ENCODE results near the gene TBX19. TPM values are rescaled to one million over a fixed set of nuclear protein-coding genes. Genes with fewer than 3 reads are reported as not detected.
A peak's percentile ranks its signal among the peaks of the same experiment; 100 is the strongest.

Gene TBX19
- total and polyA plus RNA-seq, 11 donors = 0.19 to 1.3 (median 0.33) TPM; not detected in 1

DNA sequence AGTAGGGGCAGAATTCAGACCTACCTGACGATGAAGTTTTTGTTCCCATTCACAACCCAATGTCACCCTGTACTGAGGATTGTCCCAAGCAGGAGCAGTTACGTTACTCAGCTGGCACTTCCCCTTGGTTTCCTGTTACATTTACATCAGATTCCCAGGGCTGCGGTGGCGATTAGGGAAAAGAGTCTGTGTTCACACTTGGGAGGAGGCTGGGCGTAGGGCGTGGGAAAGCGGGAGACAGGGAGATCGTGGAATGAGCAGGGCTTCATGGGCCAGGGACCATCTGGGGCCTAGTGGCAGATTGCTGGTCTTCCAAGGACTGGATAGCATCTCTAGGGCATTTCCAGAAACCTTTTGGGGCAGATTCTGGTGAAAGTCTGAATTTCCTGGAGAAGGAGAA lies 39.0 kb downstream of the TBX19 start:
- Histone ChIP-seq H3K4me3 (no peak overlapping the region), H3K4me1 (peaks cover 0 to 12% (median 0%) of the 10 kb centered on the region in 12 donors), H3K27ac (no peak overlapping the region), H3K36me3 (no peaks in the 10 kb centered on the region), H3K9me3 (peaks cover 0 to 5% (median 0%) of the 10 kb centered on the region in 12 donors), H3K27me3 (no peaks in the 10 kb centered on the region)
- TF ChIP-seq POLR2A (IDR thresholded peaks at IDR 0.05) = no peak
- TF ChIP-seq, protein P1, sequence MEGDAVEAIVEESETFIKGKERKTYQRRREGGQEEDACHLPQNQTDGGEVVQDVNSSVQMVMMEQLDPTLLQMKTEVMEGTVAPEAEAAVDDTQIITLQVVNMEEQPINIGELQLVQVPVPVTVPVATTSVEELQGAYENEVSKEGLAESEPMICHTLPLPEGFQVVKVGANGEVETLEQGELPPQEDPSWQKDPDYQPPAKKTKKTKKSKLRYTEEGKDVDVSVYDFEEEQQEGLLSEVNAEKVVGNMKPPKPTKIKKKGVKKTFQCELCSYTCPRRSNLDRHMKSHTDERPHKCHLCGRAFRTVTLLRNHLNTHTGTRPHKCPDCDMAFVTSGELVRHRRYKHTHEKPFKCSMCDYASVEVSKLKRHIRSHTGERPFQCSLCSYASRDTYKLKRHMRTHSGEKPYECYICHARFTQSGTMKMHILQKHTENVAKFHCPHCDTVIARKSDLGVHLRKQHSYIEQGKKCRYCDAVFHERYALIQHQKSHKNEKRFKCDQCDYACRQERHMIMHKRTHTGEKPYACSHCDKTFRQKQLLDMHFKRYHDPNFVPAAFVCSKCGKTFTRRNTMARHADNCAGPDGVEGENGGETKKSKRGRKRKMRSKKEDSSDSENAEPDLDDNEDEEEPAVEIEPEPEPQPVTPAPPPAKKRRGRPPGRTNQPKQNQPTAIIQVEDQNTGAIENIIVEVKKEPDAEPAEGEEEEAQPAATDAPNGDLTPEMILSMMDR (IDR thresholded peaks at IDR 0.05) = no peak
- ATAC-seq = no peak
- no peak for DNase-seq
- 70 to 77% (median 72%) methylated on average over 8 of the region's 8 CpGs for WGBS, 4 donors
- intact Hi-C loops (cut with DNase I) = loop anchor here in 4 of 10 donors (5.0 to 10.0 kb wide), 3 partner anchors 215 to 227 kb away; no protein-coding TSS in a partner anchor

DNA sequence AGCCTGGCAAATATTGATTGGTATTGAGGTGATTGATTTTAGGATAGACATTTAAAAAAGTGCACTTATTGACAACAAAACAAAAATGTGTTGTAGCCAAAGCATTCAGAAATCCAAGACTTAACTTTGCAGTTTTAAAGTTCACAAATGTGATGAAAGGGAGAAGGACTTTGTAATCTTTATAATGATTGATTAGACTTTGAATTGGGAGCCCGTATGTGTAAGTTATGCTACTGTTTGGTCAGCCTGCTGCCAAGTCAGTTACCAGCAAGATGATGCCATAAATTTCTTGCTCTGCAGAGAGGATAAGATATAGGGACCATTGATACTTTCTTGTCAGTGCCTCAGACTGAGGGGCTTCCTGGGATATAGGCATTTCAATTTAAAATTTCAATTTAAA lies 39.5 kb downstream of the TBX19 start:
- TF ChIP-seq POLR2A (IDR thresholded peaks at IDR 0.05) = no peak
- TF ChIP-seq, protein P1 (IDR thresholded peaks at IDR 0.05) = no peak
- DNase-seq (no peak), ATAC-seq (no peak)
- H3K27me3 ChIP-seq = no peaks in the 10 kb centered on the region
- H3K27ac ChIP-seq = no peak overlapping the region
- H3K4me1 ChIP-seq = peaks cover 0 to 12% (median 0%) of the 10 kb centered on the region in 12 donors
- intact Hi-C loops (cut with DNase I) = loop anchor here in 4 of 10 donors (5.0 to 10.0 kb wide), 3 partner anchors 215 to 228 kb away; no protein-coding TSS in a partner anchor
- 79 to 88% (median 83%) methylated on average over 1 of the region's 1 CpG for WGBS, 4 donors
- no peaks in the 10 kb centered on the region for H3K36me3 ChIP-seq
- no peak overlapping the region for H3K4me3 ChIP-seq
- H3K9me3 ChIP-seq = peaks cover 0 to 5% (median 0%) of the 10 kb centered on the region in 12 donors

DNA sequence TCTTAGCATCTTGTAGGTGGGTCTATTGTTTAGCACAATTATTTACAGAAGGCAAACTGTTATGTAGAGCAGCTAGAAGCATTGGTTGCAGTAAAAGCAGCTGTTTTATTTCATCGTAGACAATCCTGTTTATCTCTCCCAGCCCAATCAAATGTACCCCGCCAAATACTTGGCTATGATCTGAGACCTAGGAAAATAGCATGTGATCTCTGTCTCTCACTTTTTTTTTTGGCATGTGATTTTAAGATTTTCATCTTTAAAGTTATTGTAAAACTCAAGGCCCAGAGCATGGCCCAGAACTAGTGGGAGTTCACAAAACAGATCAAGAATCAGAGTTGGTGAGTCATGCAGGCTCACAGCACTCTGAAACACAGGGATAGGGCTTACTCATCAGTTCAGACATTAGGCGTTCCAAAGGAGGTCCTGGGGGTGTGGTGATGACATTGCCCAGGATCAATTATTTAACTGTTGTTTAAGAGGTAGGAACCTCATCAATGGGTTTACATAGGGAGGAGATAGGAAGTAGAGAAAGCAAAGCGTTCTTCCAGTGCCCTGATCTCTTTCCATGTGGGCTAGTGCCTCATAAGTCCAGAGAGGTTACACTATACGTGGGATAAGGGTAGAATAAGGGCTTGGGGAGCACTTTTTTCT lies 40.2 kb downstream of the TBX19 start:
- TF ChIP-seq, protein P1 (IDR thresholded peaks at IDR 0.05) = no peak
- TF ChIP-seq POLR2A (IDR thresholded peaks at IDR 0.05) = no peak
- H3K36me3 ChIP-seq = no peaks in the 10 kb centered on the region
- H3K4me3 ChIP-seq = no peak overlapping the region
- DNase-seq (peak in 1 of 5 donors; percentile 29), ATAC-seq (peak in 3 of 4 donors; percentile 77 to 93 (median 80))
- intact Hi-C loops (cut with DNase I) = loop anchor here in 4 of 10 donors (5.0 to 10.0 kb wide), 3 partner anchors 216 to 229 kb away; no protein-coding TSS in a partner anchor
- H3K27me3 ChIP-seq = no peaks in the 10 kb centered on the region
- peak overlapping the region in 2 of 12 donors; percentile 57 to 75 for H3K27ac ChIP-seq
- 48 to 63% (median 55%) methylated on average over 5 of the region's 5 CpGs for WGBS, 4 donors
- peaks cover 0 to 12% (median 0%) of the 10 kb centered on the region in 12 donors for H3K4me1 ChIP-seq
- H3K9me3 ChIP-seq = peaks cover 0 to 5% (median 0%) of the 10 kb centered on the region in 12 donors

DNA sequence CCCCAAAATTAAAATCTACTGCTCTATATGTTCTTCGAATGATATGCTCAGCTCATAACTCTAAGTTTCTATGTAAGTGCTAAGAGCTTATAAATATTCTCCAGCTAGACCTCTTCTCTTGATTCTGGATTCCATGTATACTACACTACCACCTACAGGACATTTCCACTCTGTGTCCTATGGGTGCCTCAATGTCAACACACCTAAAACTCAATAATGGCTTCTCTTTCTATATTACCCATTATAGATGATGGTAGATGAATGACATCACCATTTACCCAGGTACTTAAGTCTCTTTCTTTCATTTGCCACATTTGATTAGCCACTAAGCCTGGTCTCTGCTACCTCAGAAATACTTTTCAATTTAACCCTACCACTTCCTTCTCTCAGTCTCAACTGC lies 41.3 kb downstream of the TBX19 start:
- TF ChIP-seq POLR2A (IDR thresholded peaks at IDR 0.05) = no peak
- TF ChIP-seq, protein P1 (IDR thresholded peaks at IDR 0.05) = peak in 10 of 12 donors; percentile 14 to 45 (median 31)
- intact Hi-C loops (cut with DNase I) = loop anchor here in 4 of 10 donors (5.0 to 10.0 kb wide), 3 partner anchors 217 to 230 kb away; no protein-coding TSS in a partner anchor

More for the DNA sequence above, 41.3 kb downstream of the TBX19 start:
- Histone ChIP-seq H3K27ac (no peak overlapping the region), H3K4me3 (no peak overlapping the region), H3K27me3 (no peaks in the 10 kb centered on the region), H3K36me3 (no peaks in the 10 kb centered on the region), H3K9me3 (peaks cover 0 to 5% (median 0%) of the 10 kb centered on the region in 12 donors), H3K4me1 (peaks cover 0 to 12% (median 0%) of the 10 kb centered on the region in 12 donors)
- peak in 2 of 4 donors; percentile 48 to 53 for ATAC-seq
- 0 to 70% (median 65%) methylated on average over 1 of the region's 1 CpG for WGBS, 4 donors
- no peak for DNase-seq
